ENCODE data around the gene SPAG16. TPM values are rescaled to one million over a fixed set of nuclear protein-coding genes. Genes with fewer than 3 reads are reported as not detected.

The SPAG16 gene
- total RNA-seq, 1 experiment from 2014 or later, result 16.0 TPM

DNA sequence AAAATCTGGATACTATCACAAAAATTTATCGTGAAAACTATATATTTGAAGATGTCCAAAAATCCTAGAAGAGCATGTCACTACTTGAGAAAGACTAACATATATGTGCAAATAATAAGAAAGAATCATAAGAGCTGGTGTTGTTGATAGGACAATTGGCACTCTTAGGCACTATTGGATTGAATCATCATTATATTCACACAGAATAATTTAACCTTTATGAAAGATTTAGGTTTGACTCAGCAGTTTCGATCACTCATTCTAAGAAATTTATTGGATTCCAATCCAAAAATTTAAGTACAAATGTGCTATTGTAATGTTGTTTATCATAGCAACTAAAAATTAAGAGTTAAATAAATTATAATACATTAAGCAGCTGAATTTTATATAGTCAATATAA is 503.6 kb downstream of the SPAG16 start:
- DNase-seq (ENCODE audit: low spot score), result no peak
- H3K4me3 Mint-ChIP-seq, result no peak overlapping the region
- POLR2A ChIA-PET, result no interaction called here
- TF ChIP-seq, protein P1, sequence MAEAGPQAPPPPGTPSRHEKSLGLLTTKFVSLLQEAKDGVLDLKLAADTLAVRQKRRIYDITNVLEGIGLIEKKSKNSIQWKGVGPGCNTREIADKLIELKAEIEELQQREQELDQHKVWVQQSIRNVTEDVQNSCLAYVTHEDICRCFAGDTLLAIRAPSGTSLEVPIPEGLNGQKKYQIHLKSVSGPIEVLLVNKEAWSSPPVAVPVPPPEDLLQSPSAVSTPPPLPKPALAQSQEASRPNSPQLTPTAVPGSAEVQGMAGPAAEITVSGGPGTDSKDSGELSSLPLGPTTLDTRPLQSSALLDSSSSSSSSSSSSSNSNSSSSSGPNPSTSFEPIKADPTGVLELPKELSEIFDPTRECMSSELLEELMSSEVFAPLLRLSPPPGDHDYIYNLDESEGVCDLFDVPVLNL (CRISPR knock-in tag; IDR thresholded peaks at IDR 0.05; ENCODE audit: borderline replicate concordance, low read depth), result no peak
- TF ChIP-seq, protein P2, sequence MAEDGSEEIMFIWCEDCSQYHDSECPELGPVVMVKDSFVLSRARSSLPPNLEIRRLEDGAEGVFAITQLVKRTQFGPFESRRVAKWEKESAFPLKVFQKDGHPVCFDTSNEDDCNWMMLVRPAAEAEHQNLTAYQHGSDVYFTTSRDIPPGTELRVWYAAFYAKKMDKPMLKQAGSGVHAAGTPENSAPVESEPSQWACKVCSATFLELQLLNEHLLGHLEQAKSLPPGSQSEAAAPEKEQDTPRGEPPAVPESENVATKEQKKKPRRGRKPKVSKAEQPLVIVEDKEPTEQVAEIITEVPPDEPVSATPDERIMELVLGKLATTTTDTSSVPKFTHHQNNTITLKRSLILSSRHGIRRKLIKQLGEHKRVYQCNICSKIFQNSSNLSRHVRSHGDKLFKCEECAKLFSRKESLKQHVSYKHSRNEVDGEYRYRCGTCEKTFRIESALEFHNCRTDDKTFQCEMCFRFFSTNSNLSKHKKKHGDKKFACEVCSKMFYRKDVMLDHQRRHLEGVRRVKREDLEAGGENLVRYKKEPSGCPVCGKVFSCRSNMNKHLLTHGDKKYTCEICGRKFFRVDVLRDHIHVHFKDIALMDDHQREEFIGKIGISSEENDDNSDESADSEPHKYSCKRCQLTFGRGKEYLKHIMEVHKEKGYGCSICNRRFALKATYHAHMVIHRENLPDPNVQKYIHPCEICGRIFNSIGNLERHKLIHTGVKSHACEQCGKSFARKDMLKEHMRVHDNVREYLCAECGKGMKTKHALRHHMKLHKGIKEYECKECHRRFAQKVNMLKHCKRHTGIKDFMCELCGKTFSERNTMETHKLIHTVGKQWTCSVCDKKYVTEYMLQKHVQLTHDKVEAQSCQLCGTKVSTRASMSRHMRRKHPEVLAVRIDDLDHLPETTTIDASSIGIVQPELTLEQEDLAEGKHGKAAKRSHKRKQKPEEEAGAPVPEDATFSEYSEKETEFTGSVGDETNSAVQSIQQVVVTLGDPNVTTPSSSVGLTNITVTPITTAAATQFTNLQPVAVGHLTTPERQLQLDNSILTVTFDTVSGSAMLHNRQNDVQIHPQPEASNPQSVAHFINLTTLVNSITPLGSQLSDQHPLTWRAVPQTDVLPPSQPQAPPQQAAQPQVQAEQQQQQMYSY (CRISPR knock-in tag; IDR thresholded peaks at IDR 0.05), result no peak
- TF ChIP-seq SMAD3 (CRISPR knock-in tag; IDR thresholded peaks at IDR 0.05; ENCODE audit: borderline replicate concordance), result no peak
- no peak for TF ChIP-seq ZNF317 (CRISPR knock-in tag; IDR thresholded peaks at IDR 0.05; ENCODE audit: borderline replicate concordance, low read depth)
- TF ChIP-seq CREM (CRISPR knock-in tag; IDR thresholded peaks at IDR 0.05), result no peak
- no peak for TF ChIP-seq FOXJ3 (CRISPR knock-in tag; IDR thresholded peaks at IDR 0.05; ENCODE audit: borderline replicate concordance)
- TF ChIP-seq MXD4 (CRISPR knock-in tag; IDR thresholded peaks at IDR 0.05; ENCODE audit: borderline replicate concordance), result no peak
- TF ChIP-seq, protein P3, sequence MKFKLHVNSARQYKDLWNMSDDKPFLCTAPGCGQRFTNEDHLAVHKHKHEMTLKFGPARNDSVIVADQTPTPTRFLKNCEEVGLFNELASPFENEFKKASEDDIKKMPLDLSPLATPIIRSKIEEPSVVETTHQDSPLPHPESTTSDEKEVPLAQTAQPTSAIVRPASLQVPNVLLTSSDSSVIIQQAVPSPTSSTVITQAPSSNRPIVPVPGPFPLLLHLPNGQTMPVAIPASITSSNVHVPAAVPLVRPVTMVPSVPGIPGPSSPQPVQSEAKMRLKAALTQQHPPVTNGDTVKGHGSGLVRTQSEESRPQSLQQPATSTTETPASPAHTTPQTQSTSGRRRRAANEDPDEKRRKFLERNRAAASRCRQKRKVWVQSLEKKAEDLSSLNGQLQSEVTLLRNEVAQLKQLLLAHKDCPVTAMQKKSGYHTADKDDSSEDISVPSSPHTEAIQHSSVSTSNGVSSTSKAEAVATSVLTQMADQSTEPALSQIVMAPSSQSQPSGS (CRISPR knock-in tag; IDR thresholded peaks at IDR 0.05; ENCODE audit: borderline replicate concordance, low read depth), result no peak
- no peak for TF ChIP-seq GTF2I (CRISPR knock-in tag; conservative IDR thresholded peaks at IDR 0.05)
- TF ChIP-seq, protein P4, sequence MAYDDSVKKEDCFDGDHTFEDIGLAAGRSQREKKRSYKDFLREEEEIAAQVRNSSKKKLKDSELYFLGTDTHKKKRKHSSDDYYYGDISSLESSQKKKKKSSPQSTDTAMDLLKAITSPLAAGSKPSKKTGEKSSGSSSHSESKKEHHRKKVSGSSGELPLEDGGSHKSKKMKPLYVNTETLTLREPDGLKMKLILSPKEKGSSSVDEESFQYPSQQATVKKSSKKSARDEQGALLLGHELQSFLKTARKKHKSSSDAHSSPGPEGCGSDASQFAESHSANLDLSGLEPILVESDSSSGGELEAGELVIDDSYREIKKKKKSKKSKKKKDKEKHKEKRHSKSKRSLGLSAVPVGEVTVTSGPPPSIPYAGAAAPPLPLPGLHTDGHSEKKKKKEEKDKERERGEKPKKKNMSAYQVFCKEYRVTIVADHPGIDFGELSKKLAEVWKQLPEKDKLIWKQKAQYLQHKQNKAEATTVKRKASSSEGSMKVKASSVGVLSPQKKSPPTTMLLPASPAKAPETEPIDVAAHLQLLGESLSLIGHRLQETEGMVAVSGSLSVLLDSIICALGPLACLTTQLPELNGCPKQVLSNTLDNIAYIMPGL (CRISPR knock-in tag; IDR thresholded peaks at IDR 0.05), result no peak
- no peak for TF ChIP-seq ZNF263 (CRISPR knock-in tag; IDR thresholded peaks at IDR 0.05; ENCODE audit: low read depth)
- TF ChIP-seq SMAD4 (CRISPR knock-in tag; IDR thresholded peaks at IDR 0.05), result no peak
- TF ChIP-seq SOX15 (CRISPR knock-in tag; IDR thresholded peaks at IDR 0.05), result no peak
- no peak overlapping the region for H3K27ac Mint-ChIP-seq
- 0 out of 2 replicates have a peak, but pooled peaks cover 4% of the 10 kb centered on the region for H3K9me3 Mint-ChIP-seq
- no peaks in the 10 kb centered on the region for H3K27me3 Mint-ChIP-seq (ENCODE audit: low read depth)
- H3K36me3 Mint-ChIP-seq, result no peaks in the 10 kb centered on the region
- no peak for ATAC-seq
- CTCF ChIA-PET, result no interaction called here
- H3K4me1 Mint-ChIP-seq, result peaks cover 3% of the 10 kb centered on the region; the same call in 1 of the 2 replicates

DNA sequence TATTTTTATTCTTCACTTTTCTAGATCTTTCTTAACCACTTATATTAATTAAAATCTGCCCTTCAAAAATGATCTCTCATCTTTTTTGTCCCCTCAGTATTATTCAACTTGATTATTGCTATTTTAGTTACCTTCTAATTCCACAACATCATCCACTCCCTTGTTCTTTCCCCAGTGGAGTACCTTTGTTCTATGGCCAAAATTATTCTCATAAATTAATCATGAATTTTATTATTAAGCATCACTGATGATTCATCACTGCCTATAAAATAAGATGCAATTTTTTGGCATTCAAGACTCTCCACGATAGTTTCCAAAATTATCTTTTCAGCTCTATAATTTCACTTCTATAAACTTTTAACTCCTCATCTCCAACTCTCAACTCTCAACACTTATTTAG is 505.7 kb downstream of the SPAG16 start:
- DNase-seq (ENCODE audit: low spot score) (no peak), ATAC-seq (no peak)
- Mint-ChIP-seq H3K27ac (no peak overlapping the region), H3K36me3 (no peaks in the 10 kb centered on the region), H3K27me3 (ENCODE audit: low read depth) (no peaks in the 10 kb centered on the region), H3K4me3 (no peak overlapping the region), H3K4me1 (peaks cover 3% of the 10 kb centered on the region; the same call in 1 of the 2 replicates), H3K9me3 (0 out of 2 replicates have a peak, but pooled peaks cover 4% of the 10 kb centered on the region)
- POLR2A ChIA-PET, result no interaction called here
- CTCF ChIA-PET, result no interaction called here
- TF ChIP-seq, protein P5, sequence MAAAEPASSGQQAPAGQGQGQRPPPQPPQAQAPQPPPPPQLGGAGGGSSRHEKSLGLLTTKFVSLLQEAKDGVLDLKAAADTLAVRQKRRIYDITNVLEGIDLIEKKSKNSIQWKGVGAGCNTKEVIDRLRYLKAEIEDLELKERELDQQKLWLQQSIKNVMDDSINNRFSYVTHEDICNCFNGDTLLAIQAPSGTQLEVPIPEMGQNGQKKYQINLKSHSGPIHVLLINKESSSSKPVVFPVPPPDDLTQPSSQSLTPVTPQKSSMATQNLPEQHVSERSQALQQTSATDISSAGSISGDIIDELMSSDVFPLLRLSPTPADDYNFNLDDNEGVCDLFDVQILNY (CRISPR knock-in tag; IDR thresholded peaks at IDR 0.05), result no peak
- TF ChIP-seq, protein P2 (CRISPR knock-in tag; IDR thresholded peaks at IDR 0.05), result no peak
- no peak for TF ChIP-seq MXD4 (CRISPR knock-in tag; IDR thresholded peaks at IDR 0.05; ENCODE audit: borderline replicate concordance)
- TF ChIP-seq, protein P6, sequence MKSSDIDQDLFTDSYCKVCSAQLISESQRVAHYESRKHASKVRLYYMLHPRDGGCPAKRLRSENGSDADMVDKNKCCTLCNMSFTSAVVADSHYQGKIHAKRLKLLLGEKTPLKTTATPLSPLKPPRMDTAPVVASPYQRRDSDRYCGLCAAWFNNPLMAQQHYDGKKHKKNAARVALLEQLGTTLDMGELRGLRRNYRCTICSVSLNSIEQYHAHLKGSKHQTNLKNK (CRISPR knock-in tag; IDR thresholded peaks at IDR 0.05), result no peak
- no peak for TF ChIP-seq SMAD3 (CRISPR knock-in tag; IDR thresholded peaks at IDR 0.05; ENCODE audit: borderline replicate concordance)
- no peak for TF ChIP-seq EMX1 (CRISPR knock-in tag; IDR thresholded peaks at IDR 0.05)
- no peak for TF ChIP-seq ELF4 (CRISPR knock-in tag; IDR thresholded peaks at IDR 0.05; ENCODE audit: low read depth)
- no peak for TF ChIP-seq TP53 (CRISPR knock-in tag; IDR thresholded peaks at IDR 0.05)
- TF ChIP-seq ZNF396 (CRISPR knock-in tag; IDR thresholded peaks at IDR 0.05; ENCODE audit: borderline replicate concordance), result no peak
- TF ChIP-seq, protein P7, sequence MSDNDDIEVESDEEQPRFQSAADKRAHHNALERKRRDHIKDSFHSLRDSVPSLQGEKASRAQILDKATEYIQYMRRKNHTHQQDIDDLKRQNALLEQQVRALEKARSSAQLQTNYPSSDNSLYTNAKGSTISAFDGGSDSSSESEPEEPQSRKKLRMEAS (CRISPR knock-in tag; IDR thresholded peaks at IDR 0.05), result no peak
- TF ChIP-seq IRF2 (CRISPR knock-in tag; IDR thresholded peaks at IDR 0.05; ENCODE audit: borderline replicate concordance, low read depth), result no peak
- TF ChIP-seq NFYB (CRISPR knock-in tag; conservative IDR thresholded peaks at IDR 0.05; ENCODE audit: low read depth), result no peak
